Neural progenitor cell (in vitro differentiated cells): Measurements from ENCODE around the gene KIAA0586. TPM values are rescaled to one million over a fixed set of nuclear protein-coding genes. Genes with fewer than 3 reads are reported as not detected.

Experiments
- DNase-seq: peaks from one replicate; pipeline ENCODE4 v3.0.0-alpha.2; 2016; ENCODE audit warnings: low spot score
- H2AFZ ChIP-seq: fragments of 200-600 bp; sonication (generic); replicated peaks from 2 replicates; pipeline ENCODE4 v1.6.1; 2016; ENCODE audit warnings: antibody characterized with exemption
- H3F3A ChIP-seq: fragments of 200-600 bp; sonication (generic); 2 replicates; pipeline ENCODE4 v1.6.1; 2016; ENCODE audit warnings: antibody characterized with exemption, low read depth
- H3K27ac ChIP-seq: fragments of 200-600 bp; sonication (generic); 2 replicates; pipeline ENCODE4 v1.5.1; 2016; ENCODE audit warnings: mild to moderate bottlenecking
- H3K27me3 ChIP-seq: fragments of 200-600 bp; sonication (generic); 2 replicates; pipeline ENCODE4 v1.6.1; 2016; ENCODE audit warnings: mild to moderate bottlenecking, moderate library complexity
- H3K36me3 ChIP-seq: fragments of 200-600 bp; sonication (generic); 2 replicates; pipeline ENCODE4 v1.5.1; 2016
- H3K4me1 ChIP-seq: fragments of 200-600 bp; sonication (generic); 2 replicates; pipeline ENCODE4 v1.6.1; 2016; ENCODE audit warnings: mixed run types
- H3K4me2 ChIP-seq: fragments of 200-600 bp; sonication (generic); 2 replicates; pipeline ENCODE4 v1.6.1; 2016
- H3K4me3 ChIP-seq: fragments of 200-600 bp; sonication (generic); 2 replicates; pipeline ENCODE4 v1.5.1; 2016
- H3K79me2 ChIP-seq: fragments of 200-600 bp; sonication (generic); 2 replicates; pipeline ENCODE4 v1.6.1; 2016; ENCODE audit warnings: low read depth
- H3K9ac ChIP-seq: fragments of 200-600 bp; sonication (generic); 2 replicates; pipeline ENCODE4 v1.6.1; 2016
- H3K9me3 ChIP-seq: fragments of 200-600 bp; sonication (generic); 2 replicates; pipeline ENCODE4 v1.5.1; 2016; ENCODE audit warnings: low read depth
- H4K20me1 ChIP-seq: fragments of 200-600 bp; sonication (generic); 2 replicates; pipeline ENCODE4 v1.6.1; 2016; ENCODE audit warnings: low read depth
- H3K27ac Mint-ChIP-seq: 3 replicates; pipeline ENCODE4 v1.8.0; 2021; ENCODE audit warnings: mixed read lengths
- H3K27me3 Mint-ChIP-seq: 2 replicates; pipeline ENCODE4 v1.8.0; 2022; ENCODE audit warnings: low read depth, mild to moderate bottlenecking, inconsistent platforms, moderate library complexity, mixed read lengths; ENCODE audit not compliant: insufficient read depth
- H3K36me3 Mint-ChIP-seq: 3 replicates; pipeline ENCODE4 v1.8.0; 2021; ENCODE audit warnings: mixed read lengths
- H3K4me1 Mint-ChIP-seq: 3 replicates; pipeline ENCODE4 v1.8.0; 2021; ENCODE audit warnings: mixed read lengths
- H3K4me3 Mint-ChIP-seq: 3 replicates; pipeline ENCODE4 v1.8.0; 2021; ENCODE audit warnings: mild to moderate bottlenecking, moderate library complexity, mixed read lengths
- H3K9me3 Mint-ChIP-seq: 3 replicates; pipeline ENCODE4 v1.8.0; 2020; ENCODE audit warnings: mixed read lengths
- EZH2 ChIP-seq: fragments of 200-600 bp; sonication (generic); IDR thresholded peaks from 2 replicates; pipeline ENCODE4 v1.6.1; 2017; ENCODE audit warnings: antibody characterized with exemption, mild to moderate bottlenecking, moderate library complexity
- EZH2phosphoT487 ChIP-seq: fragments of 200-600 bp; sonication (generic); IDR thresholded peaks from 2 replicates; pipeline ENCODE4 v1.6.1; 2017; ENCODE audit warnings: antibody characterized with exemption
- total RNA-seq: library from RNA; depleted of rRNA; stranded (reverse); fragments of >200 nt; gene quantifications from 2 replicates; pipeline ENCODE4 v1.2.3, GENCODE V29; 2015; ENCODE audit warnings: low replicate concordance
- TF ChIP-seq, protein P1 (sequence below): fragments of 200-600 bp; sonication (generic); IDR thresholded peaks from 2 replicates; pipeline ENCODE4 v1.5.1; 2017; ENCODE audit warnings: antibody characterized with exemption, mild to moderate bottlenecking

The KIAA0586 gene
- total RNA-seq, 1 donor from 2014 or later = 79.4 TPM

DNA sequence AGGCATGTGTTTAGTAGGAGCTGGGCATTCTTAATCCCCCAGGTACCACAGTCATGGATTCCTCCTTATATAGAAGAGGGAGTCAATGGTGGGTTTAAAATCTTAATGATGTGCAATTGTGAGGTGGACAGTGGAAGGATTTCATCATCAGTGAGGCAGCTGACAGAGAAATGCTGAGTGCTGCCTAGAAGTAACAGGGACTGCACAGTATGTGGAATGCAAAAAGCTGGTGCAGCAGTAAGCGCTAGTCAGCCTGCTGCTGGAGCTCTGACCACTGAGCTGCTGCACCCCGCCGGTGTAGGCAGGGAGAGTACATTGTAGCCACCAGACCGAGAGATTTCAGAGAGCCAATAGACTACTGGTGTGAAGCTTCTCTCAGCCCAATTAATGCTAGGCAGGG lies 129.7 kb downstream of the KIAA0586 start:
- Histone ChIP-seq H3K27me3 (no peaks in the 10 kb centered on the region), H4K20me1 (no peaks in the 10 kb centered on the region), H3K9me3 (no peaks in the 10 kb centered on the region), H3K4me1 (peaks cover 3% of the 10 kb centered on the region), H3K9ac (no peak overlapping the region), H3K27ac (no peak overlapping the region), H3F3A (no peaks in the 10 kb centered on the region), H3K4me3 (no peak overlapping the region), H3K36me3 (no peaks in the 10 kb centered on the region), H3K4me2 (no peak overlapping the region), H3K79me2 (no peaks in the 10 kb centered on the region), H2AFZ (no peak overlapping the region)
- DNase-seq = peak; percentile 17
- no peak overlapping the region for H3K27ac Mint-ChIP-seq
- no peaks in the 10 kb centered on the region for H3K27me3 Mint-ChIP-seq
- no peak overlapping the region for H3K4me3 Mint-ChIP-seq
- no peaks in the 10 kb centered on the region for H3K4me1 Mint-ChIP-seq
- no peaks in the 10 kb centered on the region for H3K9me3 Mint-ChIP-seq
- no peaks in the 10 kb centered on the region for H3K36me3 Mint-ChIP-seq
- TF ChIP-seq EZH2phosphoT487 = no peak
- TF ChIP-seq, protein P1, sequence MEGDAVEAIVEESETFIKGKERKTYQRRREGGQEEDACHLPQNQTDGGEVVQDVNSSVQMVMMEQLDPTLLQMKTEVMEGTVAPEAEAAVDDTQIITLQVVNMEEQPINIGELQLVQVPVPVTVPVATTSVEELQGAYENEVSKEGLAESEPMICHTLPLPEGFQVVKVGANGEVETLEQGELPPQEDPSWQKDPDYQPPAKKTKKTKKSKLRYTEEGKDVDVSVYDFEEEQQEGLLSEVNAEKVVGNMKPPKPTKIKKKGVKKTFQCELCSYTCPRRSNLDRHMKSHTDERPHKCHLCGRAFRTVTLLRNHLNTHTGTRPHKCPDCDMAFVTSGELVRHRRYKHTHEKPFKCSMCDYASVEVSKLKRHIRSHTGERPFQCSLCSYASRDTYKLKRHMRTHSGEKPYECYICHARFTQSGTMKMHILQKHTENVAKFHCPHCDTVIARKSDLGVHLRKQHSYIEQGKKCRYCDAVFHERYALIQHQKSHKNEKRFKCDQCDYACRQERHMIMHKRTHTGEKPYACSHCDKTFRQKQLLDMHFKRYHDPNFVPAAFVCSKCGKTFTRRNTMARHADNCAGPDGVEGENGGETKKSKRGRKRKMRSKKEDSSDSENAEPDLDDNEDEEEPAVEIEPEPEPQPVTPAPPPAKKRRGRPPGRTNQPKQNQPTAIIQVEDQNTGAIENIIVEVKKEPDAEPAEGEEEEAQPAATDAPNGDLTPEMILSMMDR = no peak
- no peak for TF ChIP-seq EZH2

DNA sequence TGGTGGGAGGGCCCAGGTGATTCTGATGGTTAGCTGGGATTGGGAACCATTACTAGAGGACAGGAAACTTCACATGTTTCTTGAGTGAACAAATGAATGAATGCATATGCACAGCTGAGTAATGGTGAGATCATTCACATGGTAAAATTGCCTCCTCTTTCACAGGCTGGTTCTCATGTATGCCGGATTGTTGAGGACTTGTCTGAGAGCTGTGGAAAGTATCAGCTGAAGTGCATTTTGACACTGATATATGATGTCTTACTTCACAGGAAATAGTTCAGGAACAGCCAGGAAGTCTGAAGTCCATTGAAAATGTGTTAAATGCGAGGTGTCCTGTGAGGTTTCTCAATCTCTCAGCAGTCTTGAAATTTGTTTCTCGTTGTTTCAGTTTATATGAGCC lies 132.7 kb downstream of the KIAA0586 start:
- no peak overlapping the region for H3K4me2 ChIP-seq
- Mint-ChIP-seq H3K9me3 (no peaks in the 10 kb centered on the region), H3K36me3 (no peaks in the 10 kb centered on the region)

DNA sequence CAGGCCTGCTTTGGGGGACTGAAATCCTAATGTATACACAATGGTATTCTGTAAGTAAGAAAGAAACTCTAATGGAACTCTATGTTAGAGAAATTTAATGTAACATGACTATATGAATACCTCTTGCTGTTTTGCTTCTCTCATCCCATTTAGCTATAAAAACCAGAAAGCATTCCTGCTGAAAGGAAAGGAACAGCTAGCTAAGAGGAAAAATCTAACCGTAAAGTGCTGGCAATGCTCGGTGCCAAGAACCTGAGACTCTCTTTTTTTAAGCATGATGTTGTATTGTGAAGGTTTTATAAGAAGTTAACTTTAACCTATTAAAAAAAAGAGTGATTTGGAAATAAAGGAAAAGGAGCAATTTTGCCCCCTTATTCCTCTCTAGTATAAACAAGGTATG lies 134.6 kb downstream of the KIAA0586 start:
- H3K4me1 ChIP-seq = peaks cover 3% of the 10 kb centered on the region
- Mint-ChIP-seq H3K36me3 (no peaks in the 10 kb centered on the region), H3K9me3 (no peaks in the 10 kb centered on the region), H3K27me3 (no peaks in the 10 kb centered on the region), H3K27ac (no peak overlapping the region), H3K4me1 (peaks cover 6% of the 10 kb centered on the region), H3K4me3 (no peak overlapping the region)
- H3K79me2 ChIP-seq = no peaks in the 10 kb centered on the region
- no peaks in the 10 kb centered on the region for H3K36me3 ChIP-seq
- no peak overlapping the region for H3K4me3 ChIP-seq
- no peaks in the 10 kb centered on the region for H4K20me1 ChIP-seq
- TF ChIP-seq EZH2 = no peak
- TF ChIP-seq, protein P1 = no peak
- no peak for TF ChIP-seq EZH2phosphoT487
- DNase-seq = no peak
- H3K27me3 ChIP-seq = no peaks in the 10 kb centered on the region
- H3K27ac ChIP-seq = no peak overlapping the region
- no peaks in the 10 kb centered on the region for H3K9me3 ChIP-seq
- H3F3A ChIP-seq = no peaks in the 10 kb centered on the region
- no peak overlapping the region for H2AFZ ChIP-seq
- no peak overlapping the region for H3K4me2 ChIP-seq
- no peak overlapping the region for H3K9ac ChIP-seq

More for the DNA sequence above, 132.7 kb downstream of the KIAA0586 start:
- no peak overlapping the region for H3K4me3 Mint-ChIP-seq
- no peaks in the 10 kb centered on the region for H3K27me3 Mint-ChIP-seq
- Histone ChIP-seq H3K4me1 (peaks cover 3% of the 10 kb centered on the region), H3K79me2 (no peaks in the 10 kb centered on the region), H3F3A (no peaks in the 10 kb centered on the region), H3K9ac (no peak overlapping the region), H3K27ac (no peak overlapping the region), H3K4me3 (no peak overlapping the region), H2AFZ (no peak overlapping the region), H3K27me3 (no peaks in the 10 kb centered on the region), H3K36me3 (no peaks in the 10 kb centered on the region), H4K20me1 (no peaks in the 10 kb centered on the region), H3K9me3 (no peaks in the 10 kb centered on the region)
- peaks cover 6% of the 10 kb centered on the region for H3K4me1 Mint-ChIP-seq
- DNase-seq = no peak
- TF ChIP-seq EZH2 = no peak
- TF ChIP-seq, protein P1 = no peak
- TF ChIP-seq EZH2phosphoT487 = no peak
- H3K27ac Mint-ChIP-seq = no peak overlapping the region
